ENCODE data around the gene UFM1.
"Not testable (repeated sequence)": the region's sequence is repeated elsewhere in the genome, so short reads cannot be mapped to it uniquely, and the experiment has no call there.

The UFM1 gene

GRCh38 chr13:38340624-38341023 is 9.0 kb upstream of the UFM1 start:
- H3K36me3 ChIP-seq (ENCODE audit: insufficient read depth, low read length) = no peaks in the 10 kb centered on the region

DNA sequence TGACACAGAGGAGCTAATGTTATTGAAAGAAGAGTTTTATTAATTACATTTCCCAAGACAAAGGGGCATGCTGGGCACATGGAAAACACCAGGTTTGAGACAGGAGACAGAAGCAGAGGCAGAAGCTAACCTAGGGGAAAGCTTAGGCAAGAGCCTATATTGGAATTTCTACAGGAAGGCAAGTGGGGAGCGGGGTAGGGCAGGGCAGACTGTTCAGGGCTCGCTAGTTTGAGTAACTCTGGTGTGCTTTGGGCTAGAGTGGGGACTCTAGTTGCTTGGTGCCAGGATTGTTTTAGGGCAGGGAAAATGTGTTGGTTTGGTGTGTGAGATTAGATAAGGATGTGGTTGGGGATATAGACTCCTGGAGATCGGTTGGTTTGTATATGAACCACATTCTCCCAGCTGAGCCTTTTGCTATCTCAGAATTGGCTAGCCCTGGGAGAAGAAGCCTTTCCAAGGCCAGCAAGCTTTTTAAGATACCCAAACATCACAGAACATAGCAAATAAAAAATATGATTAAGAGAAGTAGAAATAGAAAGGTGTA is 8.4 kb upstream of the UFM1 start:
- Histone ChIP-seq H3K27me3 (ENCODE audit: control insufficient read depth in 1 of 2, insufficient read depth in 2 of 2, low read length in 2 of 2) (no peaks in the 10 kb centered on the region), H3K9ac (ENCODE audit: low read length) (no peak overlapping the region), H3K27ac (ENCODE audit: low read depth, low read length) (no peak overlapping the region), H3K4me3 (ENCODE audit: low read depth in 1 of 2, low read length in 2 of 2) (no peak overlapping the region), H3K9me3 (ENCODE audit: low read length) (no peaks in the 10 kb centered on the region), H3K4me1 (ENCODE audit: insufficient read depth, low read length) (no peaks in the 10 kb centered on the region), H3K36me3 (ENCODE audit: insufficient read depth, low read length) (no peaks in the 10 kb centered on the region)

More at GRCh38 chr13:38340624-38341023, 9.0 kb upstream of the UFM1 start:
- H3K27ac ChIP-seq (ENCODE audit: low read depth, low read length) = no peak overlapping the region
- no peak overlapping the region for H3K4me3 ChIP-seq (ENCODE audit: low read depth in 1 of 2, low read length in 2 of 2)
- H3K9ac ChIP-seq (ENCODE audit: low read length) = no peak overlapping the region
- no peaks in the 10 kb centered on the region for H3K9me3 ChIP-seq (ENCODE audit: low read length)
- no peaks in the 10 kb centered on the region for H3K27me3 ChIP-seq (ENCODE audit: control insufficient read depth in 1 of 2, insufficient read depth in 2 of 2, low read length in 2 of 2)
- H3K4me1 ChIP-seq (ENCODE audit: insufficient read depth, low read length) = no peaks in the 10 kb centered on the region

DNA sequence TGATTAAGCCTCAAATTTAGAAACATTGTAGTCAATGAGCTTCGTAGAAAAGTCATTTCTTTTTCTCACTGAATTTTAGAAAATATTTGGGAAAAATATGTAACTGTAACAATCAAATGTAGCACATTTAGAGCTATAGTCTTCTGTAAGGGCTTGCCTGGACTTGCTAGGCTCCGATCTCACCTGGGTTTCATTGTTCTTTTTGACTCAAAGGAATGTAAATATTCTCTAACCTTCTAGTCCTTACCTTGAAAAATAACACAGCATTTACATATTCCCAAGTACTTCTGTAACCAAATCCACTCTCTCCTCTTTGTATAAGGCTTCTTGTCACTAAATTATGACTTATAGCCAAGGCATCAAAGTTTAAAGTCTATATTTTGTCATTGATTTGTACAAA is 2.9 kb upstream of the UFM1 start:
- peaks cover 16% of the 10 kb centered on the region for H3K4me1 ChIP-seq (ENCODE audit: insufficient read depth, low read length)
- H3K4me3 ChIP-seq (ENCODE audit: low read depth in 1 of 2, low read length in 2 of 2) = no peak overlapping the region
- H3K9ac ChIP-seq (ENCODE audit: low read length) = no peak overlapping the region
- H3K27ac ChIP-seq (ENCODE audit: low read depth, low read length) = no peak overlapping the region
- no peaks in the 10 kb centered on the region for H3K36me3 ChIP-seq (ENCODE audit: insufficient read depth, low read length)
- no peaks in the 10 kb centered on the region for H3K9me3 ChIP-seq (ENCODE audit: low read length)
- no peaks in the 10 kb centered on the region for H3K27me3 ChIP-seq (ENCODE audit: control insufficient read depth in 1 of 2, insufficient read depth in 2 of 2, low read length in 2 of 2)

DNA sequence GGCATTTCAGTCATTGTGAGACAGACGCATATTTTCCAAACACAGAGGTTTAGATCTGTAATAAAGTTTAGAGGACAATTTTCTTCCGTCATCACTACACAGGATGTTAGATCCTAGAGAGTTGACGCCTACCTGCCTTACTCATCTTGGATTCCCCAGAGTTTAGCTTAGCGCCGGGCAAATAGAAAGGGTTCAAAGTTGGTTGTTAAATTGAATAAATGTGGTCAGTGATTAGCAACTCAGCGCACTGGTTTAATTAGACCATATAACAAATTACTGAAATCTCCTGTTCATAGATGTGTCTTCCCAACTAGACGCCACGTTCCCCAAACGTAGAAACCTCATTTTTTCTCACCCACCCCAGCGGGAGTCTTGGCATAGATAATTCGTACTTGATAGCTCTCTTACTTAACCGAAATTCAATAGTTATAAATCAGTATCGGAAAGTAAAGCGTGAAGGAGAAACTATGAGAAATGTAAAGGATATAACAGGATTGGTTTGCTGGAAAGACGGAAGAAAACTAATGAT is 726 bp upstream of the UFM1 start:
- Histone ChIP-seq H3K27me3 (ENCODE audit: control insufficient read depth in 1 of 2, insufficient read depth in 2 of 2, low read length in 2 of 2) (no peaks in the 10 kb centered on the region), H3K36me3 (ENCODE audit: insufficient read depth, low read length) (no peaks in the 10 kb centered on the region), H3K9me3 (ENCODE audit: low read length) (no peaks in the 10 kb centered on the region), H3K27ac (ENCODE audit: low read depth, low read length) (peak overlapping the region; percentile 81), H3K4me3 (ENCODE audit: low read depth in 1 of 2, low read length in 2 of 2) (peak overlapping the region; percentile 67 to 95), H3K4me1 (ENCODE audit: insufficient read depth, low read length) (peaks cover 22% of the 10 kb centered on the region), H3K9ac (ENCODE audit: low read length) (peak overlapping the region; percentile 29)

- Histone ChIP-seq H3K27ac (ENCODE audit: low read depth, low read length) (peak overlapping the region; percentile 81), H3K9ac (ENCODE audit: low read length) (peak overlapping the region; percentile 84), H3K4me3 (ENCODE audit: low read depth in 1 of 2, low read length in 2 of 2) (peak overlapping the region; percentile 61 to 95), H3K36me3 (ENCODE audit: insufficient read depth, low read length) (peaks cover 7% of the 10 kb centered on the region), H3K4me1 (ENCODE audit: insufficient read depth, low read length) (peaks cover 22% of the 10 kb centered on the region), H3K9me3 (ENCODE audit: low read length) (no peaks in the 10 kb centered on the region), H3K27me3 (ENCODE audit: control insufficient read depth in 1 of 2, insufficient read depth in 2 of 2, low read length in 2 of 2) (no peaks in the 10 kb centered on the region)
Measured at GRCh38 chr13:38350114-38350617, 515 bp downstream of the UFM1 start.

- Histone ChIP-seq H3K27me3 (ENCODE audit: control insufficient read depth in 1 of 2, insufficient read depth in 2 of 2, low read length in 2 of 2) (no peaks in the 10 kb centered on the region), H3K4me1 (ENCODE audit: insufficient read depth, low read length) (peaks cover 28% of the 10 kb centered on the region), H3K9me3 (ENCODE audit: low read length) (no peaks in the 10 kb centered on the region), H3K27ac (ENCODE audit: low read depth, low read length) (no peak overlapping the region), H3K9ac (ENCODE audit: low read length) (no peak overlapping the region), H3K36me3 (ENCODE audit: insufficient read depth, low read length) (peaks cover 15% of the 10 kb centered on the region), H3K4me3 (ENCODE audit: low read depth in 1 of 2, low read length in 2 of 2) (no peak overlapping the region)
Measured at GRCh38 chr13:38355595-38356119, 6.0 kb downstream of the UFM1 start.

- Histone ChIP-seq H3K27me3 (ENCODE audit: control insufficient read depth in 1 of 2, insufficient read depth in 2 of 2, low read length in 2 of 2) (no peaks in the 10 kb centered on the region), H3K4me3 (ENCODE audit: low read depth in 1 of 2, low read length in 2 of 2) (no peak overlapping the region), H3K9me3 (ENCODE audit: low read length) (no peaks in the 10 kb centered on the region), H3K4me1 (ENCODE audit: insufficient read depth, low read length) (peaks cover 10% of the 10 kb centered on the region), H3K27ac (ENCODE audit: low read depth, low read length) (no peak overlapping the region), H3K36me3 (ENCODE audit: insufficient read depth, low read length) (peaks cover 22% of the 10 kb centered on the region), H3K9ac (ENCODE audit: low read length) (no peak overlapping the region)
Measured at GRCh38 chr13:38358684-38359083, 9.0 kb downstream of the UFM1 start.

GRCh38 chr13:38361542-38362262 is 12.1 kb downstream of the UFM1 start:
- no peak overlapping the region for H3K27ac ChIP-seq (ENCODE audit: low read depth, low read length)
- no peaks in the 10 kb centered on the region for H3K9me3 ChIP-seq (ENCODE audit: low read length)
- H3K36me3 ChIP-seq (ENCODE audit: insufficient read depth, low read length) = peaks cover 7% of the 10 kb centered on the region

DNA sequence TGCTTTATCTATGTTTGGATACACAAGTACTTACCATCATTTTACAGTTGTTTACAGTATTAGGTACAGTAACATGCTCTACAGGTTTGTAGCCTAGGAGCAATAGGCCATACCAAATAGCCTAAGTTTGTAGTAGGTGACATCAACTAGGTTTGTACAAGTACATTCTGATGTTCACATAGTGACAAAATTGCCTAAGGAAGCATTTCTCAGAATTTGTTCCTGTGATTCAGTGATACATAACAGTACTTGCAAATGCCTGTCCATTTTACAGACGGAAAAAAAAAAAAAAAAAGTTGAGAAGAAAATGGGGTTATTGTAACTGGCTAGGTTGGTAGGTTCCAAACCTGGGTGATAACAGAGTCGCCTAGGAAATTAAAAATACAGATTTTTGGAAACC is 13.6 kb downstream of the UFM1 start:
- Histone ChIP-seq H3K36me3 (ENCODE audit: insufficient read depth, low read length) (peaks cover 7% of the 10 kb centered on the region), H3K27ac (ENCODE audit: low read depth, low read length) (no peak overlapping the region), H3K9ac (ENCODE audit: low read length) (no peak overlapping the region), H3K9me3 (ENCODE audit: low read length) (no peaks in the 10 kb centered on the region), H3K4me1 (ENCODE audit: insufficient read depth, low read length) (peaks cover 10% of the 10 kb centered on the region), H3K4me3 (ENCODE audit: low read depth in 1 of 2, low read length in 2 of 2) (no peak overlapping the region), H3K27me3 (ENCODE audit: control insufficient read depth in 1 of 2, insufficient read depth in 2 of 2, low read length in 2 of 2) (no peaks in the 10 kb centered on the region)

More at GRCh38 chr13:38361542-38362262, 12.1 kb downstream of the UFM1 start:
- Histone ChIP-seq H3K4me1 (ENCODE audit: insufficient read depth, low read length) (peaks cover 10% of the 10 kb centered on the region), H3K27me3 (ENCODE audit: control insufficient read depth in 1 of 2, insufficient read depth in 2 of 2, low read length in 2 of 2) (no peaks in the 10 kb centered on the region), H3K9ac (ENCODE audit: low read length) (no peak overlapping the region), H3K4me3 (ENCODE audit: low read depth in 1 of 2, low read length in 2 of 2) (no peak overlapping the region)

DNA sequence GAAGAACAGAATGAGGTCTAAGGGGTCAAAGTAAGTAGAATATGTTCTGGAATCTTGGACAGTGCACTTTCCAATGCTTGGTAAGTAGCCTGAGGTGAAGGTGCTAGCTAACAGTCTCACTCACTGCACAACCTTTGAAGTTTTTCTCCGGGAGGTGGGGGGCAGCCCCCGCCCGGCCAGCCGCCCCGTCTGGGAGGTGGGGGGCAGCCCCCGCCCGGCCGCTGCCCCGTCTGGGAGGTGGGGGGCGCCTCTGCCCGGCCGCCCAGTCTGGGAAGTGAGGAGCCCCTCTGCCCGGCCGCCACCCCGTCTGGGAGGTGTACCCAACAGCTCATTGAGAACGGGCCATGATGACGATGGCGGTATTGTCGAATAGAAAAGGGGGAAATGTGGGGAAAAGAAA is 14.1 kb downstream of the UFM1 start:
- H3K27ac ChIP-seq (ENCODE audit: low read depth, low read length); H3K9me3 ChIP-seq (ENCODE audit: low read length); H3K4me1 ChIP-seq (ENCODE audit: insufficient read depth, low read length); H3K27me3 ChIP-seq (ENCODE audit: control insufficient read depth in 1 of 2, insufficient read depth in 2 of 2, low read length in 2 of 2); H3K36me3 ChIP-seq (ENCODE audit: insufficient read depth, low read length); H3K9ac ChIP-seq (ENCODE audit: low read length); H3K4me3 ChIP-seq (ENCODE audit: low read depth in 1 of 2, low read length in 2 of 2): not testable (repeated sequence)

DNA sequence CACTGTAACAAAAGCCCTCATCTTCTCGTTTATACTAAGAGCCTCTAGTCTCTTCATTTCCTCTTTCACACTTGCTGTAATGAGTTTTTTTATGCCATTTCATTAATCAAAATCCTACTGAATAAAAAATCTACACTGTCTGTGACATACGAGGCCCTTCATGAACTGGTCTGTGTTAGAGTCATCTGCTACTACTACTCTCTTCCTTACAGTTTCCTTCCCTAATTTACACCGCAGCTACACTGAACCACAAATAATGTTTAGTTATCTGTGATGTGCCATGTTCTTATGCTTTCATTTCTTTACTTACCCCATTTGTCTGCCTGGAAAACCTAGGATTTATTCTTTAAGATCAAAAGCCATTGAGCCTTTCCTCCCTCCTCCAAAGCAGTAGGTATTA is 16.0 kb downstream of the UFM1 start:
- Histone ChIP-seq H3K4me1 (ENCODE audit: insufficient read depth, low read length) (no peaks in the 10 kb centered on the region), H3K27me3 (ENCODE audit: control insufficient read depth in 1 of 2, insufficient read depth in 2 of 2, low read length in 2 of 2) (no peaks in the 10 kb centered on the region), H3K9ac (ENCODE audit: low read length) (no peak overlapping the region), H3K9me3 (ENCODE audit: low read length) (no peaks in the 10 kb centered on the region), H3K4me3 (ENCODE audit: low read depth in 1 of 2, low read length in 2 of 2) (no peak overlapping the region), H3K36me3 (ENCODE audit: insufficient read depth, low read length) (peaks cover 7% of the 10 kb centered on the region), H3K27ac (ENCODE audit: low read depth, low read length) (no peak overlapping the region)
